H1 (cell line): ENCODE data around the gene BNC2. TPM values are rescaled to one million over a fixed set of nuclear protein-coding genes. Genes with fewer than 3 reads are reported as not detected.

Experiments used
- CTCF ChIA-PET: fragments of 300-600 bp; sonication (Branson Sonifier 250); formaldehyde crosslinking; loops from one replicate; lab custom pipeline; 2021; ENCODE audit not compliant: partially characterized antibody; lab: Charles Lee
- POLR2A ChIA-PET: fragments of 300-600 bp; sonication (Branson Sonifier 250); formaldehyde crosslinking; loops from one replicate; lab custom pipeline; 2021; ENCODE audit warnings: inconsistent platforms; ENCODE audit not compliant: partially characterized antibody; lab: Charles Lee
- DNase-seq, 2 experiments: peaks; one replicate each; pipeline versions ENCODE4 v3.0.0 to v3.0.0-alpha.2; 2010 to 2022; ENCODE audit warnings: low spot score in 2 of 2, low read depth in 1 of 2, mixed read lengths in 1 of 2
- FAIRE-seq: peaks from 2 replicates; lab custom pipeline; 2011; peaks lifted over from hg19 to GRCh38; lab: Jason Lieb, UNC
- H2AFZ ChIP-seq: 2 replicates; pipeline ENCODE4 v1.8.1; 2012; ENCODE audit warnings: low read length, inconsistent platforms
- H2AK5ac ChIP-seq: 2 replicates; pipeline ENCODE4 v1.6.1; 2013; ENCODE audit warnings: low read depth, low read length
- H2BK120ac ChIP-seq: replicated peaks from 2 replicates; pipeline ENCODE3; 2013; ENCODE audit warnings: low read depth, low read length, inconsistent platforms
- H2BK12ac ChIP-seq: 2 replicates; pipeline ENCODE4 v1.6.1; 2013; ENCODE audit warnings: low read depth, low read length
- H2BK15ac ChIP-seq: 2 replicates; pipeline ENCODE4 v1.6.1; 2013; ENCODE audit warnings: low read length
- H2BK20ac ChIP-seq: 2 replicates; pipeline ENCODE4 v1.6.1; 2013; ENCODE audit warnings: low read length
- H2BK5ac ChIP-seq: 2 replicates; pipeline ENCODE4 v1.6.1; 2013; ENCODE audit warnings: low read depth, low read length
- H3K14ac ChIP-seq: 2 replicates; pipeline ENCODE4 v1.6.1; 2013; ENCODE audit warnings: inconsistent platforms; ENCODE audit not compliant: insufficient read length
- H3K18ac ChIP-seq: 2 replicates; pipeline ENCODE4 v1.6.1; 2013; ENCODE audit warnings: low read length; ENCODE audit errors: extremely low read depth
- H3K23ac ChIP-seq: 2 replicates; pipeline ENCODE4 v1.6.1; 2013; ENCODE audit warnings: inconsistent platforms; ENCODE audit not compliant: insufficient read length
- H3K23me2 ChIP-seq: 2 replicates; pipeline ENCODE4 v1.6.1; 2013; ENCODE audit warnings: low read depth, low read length
- H3K27ac ChIP-seq: 2 replicates; pipeline ENCODE4 v1.6.1; 2011; ENCODE audit warnings: low read depth, low read length, inconsistent platforms
- H3K27me3 ChIP-seq, 4 experiments: replicated peaks in 1 of 4; 1 replicate in 1 of 4; 2 replicates in 3 of 4; pipeline versions ENCODE4 v1.6.1 to v1.8.1; 2011 to 2013; ENCODE audit warnings: low read length in 3 of 4, mild to moderate bottlenecking in 3 of 4, inconsistent platforms in 2 of 4, mixed read lengths in 2 of 4, moderate library complexity in 1 of 4; ENCODE audit not compliant: control insufficient read depth in 3 of 4, insufficient read depth in 3 of 4; ENCODE audit errors: extremely low read depth in 1 of 4
- H3K36me3 ChIP-seq, 4 experiments: 2 replicates each; pipeline versions ENCODE4 v1.6.1 to v1.8.1; 2011 to 2013; ENCODE audit warnings: mild to moderate bottlenecking in 4 of 4, low read length in 3 of 4, moderate library complexity in 2 of 4, control low read depth in 1 of 4, inconsistent platforms in 1 of 4; ENCODE audit not compliant: insufficient read depth in 4 of 4, control insufficient read depth in 2 of 4
- H3K4ac ChIP-seq: replicated peaks from 2 replicates; pipeline ENCODE3; 2013; ENCODE audit warnings: low read length, low read depth, mixed read lengths, inconsistent platforms; ENCODE audit not compliant: insufficient read length
- H3K4me1 ChIP-seq, 4 experiments: replicated peaks in 1 of 4; 1 replicate in 1 of 4; 2 replicates in 3 of 4; pipeline versions ENCODE4 v1.6.1 to v1.8.1; 2011 to 2013; ENCODE audit warnings: low read length in 3 of 4, inconsistent platforms in 2 of 4, mixed read lengths in 1 of 4; ENCODE audit not compliant: insufficient read depth in 4 of 4, control insufficient read depth in 3 of 4
- H3K4me2 ChIP-seq, 2 experiments: 2 replicates each; pipeline versions ENCODE4 v1.6.1 to v1.8.1; 2011 to 2013; ENCODE audit warnings: low read depth in 2 of 2, low read length in 2 of 2, control low read depth in 1 of 2, inconsistent platforms in 1 of 2, mild to moderate bottlenecking in 1 of 2; ENCODE audit not compliant: insufficient read depth in 1 of 2
- H3K4me3 ChIP-seq, 4 experiments: fragments of 200-600, 300-600 bp in 1 of 4; sonication (generic), shearing (Covaris generic), sonication (Bioruptor Twin) in 1 of 4; 2 replicates each; pipeline versions ENCODE4 v1.5.1 to v1.8.1; 2011 to 2016; ENCODE audit warnings: low read length in 4 of 4, low read depth in 3 of 4, control low read depth in 2 of 4, inconsistent platforms in 2 of 4, mild to moderate bottlenecking in 2 of 4, mixed read lengths in 1 of 4, moderate library complexity in 1 of 4; ENCODE audit not compliant: insufficient read depth in 2 of 4; ENCODE audit errors: extremely low read depth in 1 of 4
- H3K56ac ChIP-seq: replicated peaks from 2 replicates; pipeline ENCODE3; 2013; ENCODE audit warnings: low read depth, mild to moderate bottlenecking, mixed read lengths, low read length, inconsistent platforms; ENCODE audit not compliant: insufficient read length
- H3K79me1 ChIP-seq: 2 replicates; pipeline ENCODE4 v1.6.1; 2013; ENCODE audit warnings: low read depth, low read length, control low read depth
- H3K79me2 ChIP-seq, 2 experiments: 2 replicates each; pipeline versions ENCODE4 v1.6.1 to v1.8.1; 2012 to 2013; ENCODE audit warnings: low read length in 2 of 2, mild to moderate bottlenecking in 2 of 2, inconsistent platforms in 1 of 2; ENCODE audit not compliant: insufficient read depth in 2 of 2, control insufficient read depth in 1 of 2
- H3K9ac ChIP-seq, 4 experiments: replicated peaks in 1 of 4; 1 replicate in 1 of 4; 2 replicates in 3 of 4; pipeline versions ENCODE4 v1.6.1 to v1.8.1; 2011 to 2013; ENCODE audit warnings: low read depth in 3 of 4, low read length in 3 of 4, control low read depth in 2 of 4, mild to moderate bottlenecking in 2 of 4, moderate library complexity in 2 of 4, inconsistent platforms in 1 of 4; ENCODE audit errors: extremely low read depth in 1 of 4
- H3K9me3 ChIP-seq, 2 experiments: 2 replicates each; pipeline versions ENCODE4 v1.6.1 to v1.8.1; 2012 to 2013; ENCODE audit warnings: mild to moderate bottlenecking in 2 of 2, moderate library complexity in 2 of 2, control low read depth in 1 of 2, inconsistent platforms in 1 of 2, low read depth in 1 of 2, low read length in 1 of 2, mixed read lengths in 1 of 2; ENCODE audit not compliant: insufficient read depth in 2 of 2
- H4K20me1 ChIP-seq, 2 experiments: replicated peaks in 1 of 2; 2 replicates each; pipeline versions ENCODE3 to v1.8.1; 2011 to 2013; ENCODE audit warnings: inconsistent platforms in 2 of 2, low read length in 2 of 2, mild to moderate bottlenecking in 1 of 2; ENCODE audit not compliant: insufficient read depth in 2 of 2, control insufficient read depth in 1 of 2
- H4K5ac ChIP-seq: 2 replicates; pipeline ENCODE4 v1.6.1; 2013; ENCODE audit warnings: low read length, low read depth, mixed read lengths, inconsistent platforms; ENCODE audit not compliant: insufficient read length
- H4K8ac ChIP-seq: 2 replicates; pipeline ENCODE4 v1.8.0; 2013; ENCODE audit warnings: mild to moderate bottlenecking, moderate library complexity, low read length, inconsistent platforms; ENCODE audit not compliant: insufficient read depth; ENCODE audit errors: extremely low read depth
- H4K91ac ChIP-seq: replicated peaks from 2 replicates; pipeline ENCODE3; 2013; ENCODE audit warnings: low read length, mixed read lengths, inconsistent platforms; ENCODE audit not compliant: insufficient read length
- ASH2L ChIP-seq: fragments of 200-600, 300-600 bp; sonication (generic); IDR thresholded peaks from one replicate; pipeline ENCODE4 v1.7.1; 2017; ENCODE audit warnings: low read length
- FOSL1 ChIP-seq: IDR thresholded peaks from 2 replicates; pipeline ENCODE4 v1.6.1; 2011; ENCODE audit warnings: mild to moderate bottlenecking, low read depth, low read length, moderate library complexity; ENCODE audit not compliant: insufficient read depth
- RAD21 ChIP-seq, 2 experiments: IDR thresholded peaks in 1 of 2; conservative IDR thresholded peaks in 1 of 2; 2 replicates each; pipeline ENCODE4 v1.6.1; 2011; ENCODE audit warnings: low read depth in 2 of 2, low read length in 2 of 2, improper control_type of control experiment in 1 of 2, inconsistent platforms in 1 of 2, mild to moderate bottlenecking in 1 of 2, moderate library complexity in 1 of 2
- USF2 ChIP-seq: IDR thresholded peaks from 2 replicates; pipeline ENCODE4 v1.6.1; 2011; ENCODE audit warnings: low read length, improper control_type of control experiment
- WGBS, 2 experiments: shearing (Covaris generic) in 1 of 2; methylation state at CpG; one replicate each; pipeline versions ENCODE4 v1.1.6 to v1.1.7; 2013 to 2015; ENCODE audit warnings: low lambda C conversion rate in 2 of 2, mixed read lengths in 2 of 2, inconsistent platforms in 1 of 2, low coverage in 1 of 2, missing lambda C conversion rate in 1 of 2; ENCODE audit not compliant: insufficient replicate concordance in 2 of 2, insufficient coverage in 1 of 2, insufficient read length in 1 of 2; ENCODE audit errors: extremely low coverage in 1 of 2, missing lambda C conversion rate in 1 of 2; 5-methylcytosine and 5-hydroxymethylcytosine counted together
- polyA plus RNA-seq, 7 experiments: library from polyadenylated mRNA; depleted of rRNA in 3 of 7; stranded (reverse) in 5 of 7; unstranded in 2 of 7; fragments of >200 nt in 5 of 7; fragments of 200-250 nt in 2 of 7; gene quantifications; 1 replicate in 5 of 7; 2 replicates in 1 of 7; 4 replicates in 1 of 7; pipeline versions ENCODE4 v1.2.1 to v1.2.3, GENCODE V29; 2011 to 2013; ENCODE audit warnings: missing spikeins in 2 of 7, mixed read lengths in 2 of 7
- total RNA-seq: library from RNA; stranded (reverse); fragmentation: NEBNext Ultra II Directional; extraction: Animal tissue kit (Norgen Biotek cat#: 25700); gene quantifications from 2 replicates; pipeline ENCODE4 v1.2.1, GENCODE V29; 2021

BNC2 gene
- total and polyA plus RNA-seq, 2 of the 8 experiments (the other 6 are each of a cell fraction or from before 2014, with no cell fraction given) = 16.0 to 26.8 TPM

- no peaks in the 10 kb centered on the region for H3K9me3 ChIP-seq
- peak overlapping the region in 1 of 2 experiments; percentile 2; a peak in 1 of 4 replicates for H3K4me2 ChIP-seq
- no peak overlapping the region for H3K23ac ChIP-seq
- peaks cover 7 to 45% (median 29%) of the 10 kb centered on the region in 4 experiments for H3K4me1 ChIP-seq
- no peak overlapping the region for H2BK15ac ChIP-seq
- ChIA-PET POLR2A (interaction anchor here (1.3 kb wide), 1 partner anchor 15 kb away, joined by 5 read pairs; no protein-coding TSS in a partner anchor), CTCF (interaction anchor here (0.6 to 1.5 kb wide), 3 partner anchors 12 to 73 kb away, joined by 3 to 4 read pairs (median 3); no protein-coding TSS in a partner anchor)
- peak overlapping the region; percentile 72; the same call in 1 of the 2 replicates for H3K18ac ChIP-seq
- peak overlapping the region; percentile 80; the same call in 1 of the 2 replicates for H2BK20ac ChIP-seq
- H2AFZ ChIP-seq = no peak overlapping the region
- no peaks in the 10 kb centered on the region for H4K20me1 ChIP-seq
- H3K9ac ChIP-seq = no peak overlapping the region
- peak overlapping the region; percentile 68 for H2BK12ac ChIP-seq
- peak overlapping the region; percentile 5; the same call in 1 of the 2 replicates for H3K27ac ChIP-seq
- no peak overlapping the region for H3K4me3 ChIP-seq
- H3K79me2 ChIP-seq = peaks cover 0 to 25% of the 10 kb centered on the region in 2 experiments; a peak in 2 of 4 replicates
- H3K4ac ChIP-seq = no peak overlapping the region
- FAIRE-seq (peak; percentile 95), DNase-seq (no peak)
- TF ChIP-seq RAD21 (IDR thresholded peaks at IDR 0.05 in 1 of 2, conservative IDR thresholded peaks at IDR 0.05 in 1 of 2; ENCODE audit: low read depth in 2 of 2, low read length in 2 of 2) (0 out of 4 replicates have a peak, but pooled peaks of 1 of the 2 experiments have one; percentile 4), USF2 (no peak), ASH2L (peak; percentile 39), FOSL1 (no peak)
- peaks cover 3% of the 10 kb centered on the region; the same call in 1 of the 2 replicates for H3K23me2 ChIP-seq
- H3K36me3 ChIP-seq = peaks cover 0 to 2% (median 0%) of the 10 kb centered on the region in 4 experiments; a peak in 1 of 8 replicates
- H3K56ac ChIP-seq = no peak overlapping the region
- H2BK120ac ChIP-seq = no peak overlapping the region
- H3K27me3 ChIP-seq = no peaks in the 10 kb centered on the region
- no peaks in the 10 kb centered on the region for H3K79me1 ChIP-seq
- no peak overlapping the region for H3K14ac ChIP-seq
- H2AK5ac ChIP-seq = no peak overlapping the region
- 0 out of 2 replicates have a peak overlapping the region, but pooled peaks have one; percentile 29 for H2BK5ac ChIP-seq
- H4K91ac ChIP-seq = no peak overlapping the region
- WGBS, 2 experiments = 26% methylated on average over 4 of the region's 4 CpGs; no CpG with 5 or more reads in 1 of the 2 experiments
- no peak overlapping the region for H4K8ac ChIP-seq
- peak overlapping the region; percentile 59 for H4K5ac ChIP-seq
Observed at GRCh38 chr9:16712787-16713186, 157.7 kb downstream of the BNC2 start.
